Keratinocyte (primary cell): ENCODE results near the gene CENPL. TPM values are rescaled to one million over a fixed set of nuclear protein-coding genes. Genes with fewer than 3 reads are reported as not detected.

Experiments used
- DNase-seq: peaks from one replicate; pipeline ENCODE4 v3.0.0-alpha.2; 2011; ENCODE audit warnings: low read depth, missing footprints, low spot score
- FAIRE-seq: peaks from 2 replicates; lab custom pipeline; 2011; peaks lifted over from hg19 to GRCh38; lab: Jason Lieb, UNC
- H2AFZ ChIP-seq: 2 replicates; pipeline ENCODE4 v1.6.0; 2012; ENCODE audit warnings: low read length, control low read depth, inconsistent platforms; ENCODE audit not compliant: control insufficient read depth
- H3K27ac ChIP-seq: 2 replicates; pipeline ENCODE4 v1.5.1; 2011; ENCODE audit warnings: low read length; ENCODE audit not compliant: control insufficient read depth, insufficient read depth
- H3K27me3 ChIP-seq: 3 replicates; pipeline ENCODE4 v1.6.0; 2011; ENCODE audit warnings: low read length; ENCODE audit not compliant: control insufficient read depth, insufficient read depth; ENCODE audit errors: extremely low read depth
- H3K36me3 ChIP-seq, 2 experiments: 2 replicates in 1 of 2; 3 replicates in 1 of 2; pipeline ENCODE4 v1.5.1; 2011; ENCODE audit warnings: low read length in 2 of 2, mild to moderate bottlenecking in 1 of 2; ENCODE audit not compliant: control insufficient read depth in 2 of 2, insufficient read depth in 2 of 2; ENCODE audit errors: extremely low read depth in 1 of 2
- H3K4me1 ChIP-seq: 3 replicates; pipeline ENCODE4 v1.5.1; 2011; ENCODE audit warnings: low read length; ENCODE audit not compliant: control insufficient read depth, insufficient read depth; ENCODE audit errors: extremely low read depth
- H3K4me2 ChIP-seq: 3 replicates; pipeline ENCODE4 v1.6.0; 2011; ENCODE audit warnings: low read depth, low read length; ENCODE audit not compliant: control insufficient read depth, insufficient read depth; ENCODE audit errors: extremely low read depth
- H3K4me3 ChIP-seq, 3 experiments: fragments of 200-600 bp in 1 of 3; sonication (generic) in 1 of 3; 2 replicates in 2 of 3; 3 replicates in 1 of 3; pipeline ENCODE4 v1.5.1; 2011 to 2016; ENCODE audit warnings: low read length in 3 of 3, mild to moderate bottlenecking in 3 of 3, control low read depth in 2 of 3, inconsistent platforms in 1 of 3, low read depth in 1 of 3, mixed read lengths in 1 of 3, mixed run types in 1 of 3, moderate library complexity in 1 of 3; ENCODE audit not compliant: control insufficient read depth in 2 of 3, insufficient read depth in 2 of 3; ENCODE audit errors: extremely low read depth in 1 of 3
- H3K79me2 ChIP-seq: 2 replicates; pipeline ENCODE4 v1.6.0; 2012; ENCODE audit warnings: low read length; ENCODE audit not compliant: control insufficient read depth, insufficient read depth
- H3K9ac ChIP-seq: 3 replicates; pipeline ENCODE4 v1.6.0; 2011; ENCODE audit warnings: low read length; ENCODE audit not compliant: control insufficient read depth, insufficient read depth; ENCODE audit errors: extremely low read depth
- H3K9me1 ChIP-seq: 3 replicates; pipeline ENCODE4 v1.6.0; 2011; ENCODE audit warnings: low read length; ENCODE audit not compliant: control insufficient read depth, insufficient read depth; ENCODE audit errors: extremely low read depth
- H3K9me3 ChIP-seq: 2 replicates; pipeline ENCODE4 v1.5.1; 2012; ENCODE audit warnings: low read depth, low read length; ENCODE audit not compliant: control insufficient read depth
- H4K20me1 ChIP-seq: 3 replicates; pipeline ENCODE4 v1.6.0; 2011; ENCODE audit warnings: low read length; ENCODE audit not compliant: control insufficient read depth, insufficient read depth; ENCODE audit errors: extremely low read depth
- CTCF ChIP-seq, 3 experiments: IDR thresholded peaks in 1 of 3; conservative IDR thresholded peaks in 1 of 3; optimal IDR thresholded peaks in 1 of 3; 2 replicates in 2 of 3; 3 replicates in 1 of 3; pipeline versions ENCODE3 to v1.5.1; 2011; ENCODE audit warnings: low read length in 3 of 3, mild to moderate bottlenecking in 3 of 3, moderate library complexity in 2 of 3, control low read depth in 1 of 3, inconsistent platforms in 1 of 3; ENCODE audit not compliant: insufficient read depth in 2 of 3; ENCODE audit errors: extremely low read depth in 1 of 3
- EZH2 ChIP-seq: IDR thresholded peaks from one replicate; pipeline ENCODE4 v1.6.1; 2012; ENCODE audit warnings: inconsistent platforms, mild to moderate bottlenecking, low read length, moderate library complexity
- dilution Hi-C: fragments of 300-500 bp; cut with MboI; formaldehyde crosslinking; loops from one replicate; pipeline ENCODE4 v1.7.0; 2020; ENCODE audit warnings: low sequenced_read_pairs; ENCODE audit not compliant: extremely low pct_ligation_motif_present
- polyA plus RNA-seq, 5 experiments: library from polyadenylated mRNA; depleted of rRNA in 3 of 5; stranded (reverse) in 3 of 5; stranded (forward) in 1 of 5; unstranded in 1 of 5; fragments of >200 nt; gene quantifications; 1 replicate in 1 of 5; 2 replicates in 3 of 5; 3 replicates in 1 of 5; pipeline versions ENCODE4 v1.2.1 to v1.2.3, GENCODE V29; 2011 to 2012; ENCODE audit warnings: missing spikeins in 2 of 5, low read depth in 1 of 5, low replicate concordance in 1 of 5

CENPL gene
- polyA plus RNA-seq, 1 donor (not counting 4 experiments of a cell fraction or from before 2014, with no cell fraction given), result 9.4 TPM

- no peak for TF ChIP-seq CTCF (optimal IDR thresholded peaks at IDR 0.05 in 1 of 3, IDR thresholded peaks at IDR 0.05 in 1 of 3, conservative IDR thresholded peaks at IDR 0.05 in 1 of 3; ENCODE audit: extremely low read depth in 1 of 3, insufficient read depth in 2 of 3, low read length in 3 of 3)
- Histone ChIP-seq H3K27ac (no peak overlapping the region), H3K79me2 (no peaks in the 10 kb centered on the region), H3K4me3 (no peak overlapping the region), H3K9me1 (no peaks in the 10 kb centered on the region), H3K4me1 (no peaks in the 10 kb centered on the region), H3K9ac (no peak overlapping the region), H3K27me3 (no peaks in the 10 kb centered on the region), H3K36me3 (peaks cover 5 to 16% of the 10 kb centered on the region in 2 experiments), H4K20me1 (no peaks in the 10 kb centered on the region), H2AFZ (no peak overlapping the region), H3K4me2 (no peak overlapping the region), H3K9me3 (no peaks in the 10 kb centered on the region)
- FAIRE-seq, result no peak
- dilution Hi-C loops, result no loop called here
- no peak for DNase-seq
These were observed 31.3 kb upstream of the CENPL start for GRCh38 chr1:173856014-173856413.

- no peak for FAIRE-seq
- Histone ChIP-seq H3K9ac (no peak overlapping the region), H3K4me1 (no peaks in the 10 kb centered on the region), H4K20me1 (no peaks in the 10 kb centered on the region), H3K4me2 (no peak overlapping the region), H3K4me3 (no peak overlapping the region), H3K27me3 (no peaks in the 10 kb centered on the region), H3K27ac (no peak overlapping the region), H2AFZ (no peak overlapping the region), H3K9me1 (no peaks in the 10 kb centered on the region), H3K79me2 (no peaks in the 10 kb centered on the region), H3K9me3 (no peaks in the 10 kb centered on the region), H3K36me3 (peaks cover 5 to 18% of the 10 kb centered on the region in 2 experiments)
- dilution Hi-C loops, result no loop called here
- TF ChIP-seq CTCF (optimal IDR thresholded peaks at IDR 0.05 in 1 of 3, IDR thresholded peaks at IDR 0.05 in 1 of 3, conservative IDR thresholded peaks at IDR 0.05 in 1 of 3; ENCODE audit: extremely low read depth in 1 of 3, insufficient read depth in 2 of 3, low read length in 3 of 3) (no peak), EZH2 (no peak)
- DNase-seq, result no peak
These were observed 28.4 kb upstream of the CENPL start for GRCh38 chr1:173853074-173853473.
